Caco-2 (cell line): Measurements from ENCODE around the gene RUFY4. TPM values are rescaled to one million over a fixed set of nuclear protein-coding genes. Genes with fewer than 3 reads are reported as not detected.
A peak's percentile ranks its signal among the peaks of the same experiment; 100 is the strongest.

Experiments
- BruUV-seq: library from RNA; stranded (reverse); fragments of 400-500 nt; replicated peaks from 2 replicates; lab custom pipeline; 2021; lab: Mats Ljungman, UMichigan
- CTCF ChIA-PET: fragments of 300-600 bp; sonication (Branson Sonifier 250); formaldehyde crosslinking; loops from one replicate; lab custom pipeline; 2022; ENCODE audit warnings: antibody characterized with exemption; lab: Charles Lee
- POLR2A ChIA-PET: fragments of 300-600 bp; sonication (Branson Sonifier 250); formaldehyde crosslinking; loops from one replicate; lab custom pipeline; 2022; ENCODE audit warnings: antibody characterized with exemption; lab: Charles Lee
- DNase-seq, 2 experiments: peaks; one replicate each; pipeline versions ENCODE4 v3.0.0 to v3.0.0-alpha.2; 2020 to 2022
- H3K27me3 ChIP-seq: replicated peaks from 2 replicates; pipeline ENCODE4 v1.6.0; 2011; ENCODE audit warnings: low read length; ENCODE audit not compliant: control insufficient read depth, insufficient read depth
- H3K36me3 ChIP-seq: 2 replicates; pipeline ENCODE4 v1.5.1; 2011; ENCODE audit warnings: low read length; ENCODE audit not compliant: control insufficient read depth, insufficient read depth
- H3K4me1 ChIP-seq: fragments of 250-450 bp; sonication (Bioruptor Pico); 2 replicates; pipeline ENCODE4 v1.5.1; 2020; ENCODE audit warnings: mild to moderate bottlenecking
- H3K4me3 ChIP-seq: 2 replicates; pipeline ENCODE4 v1.5.1; 2011; ENCODE audit warnings: low read depth, mild to moderate bottlenecking, control low read depth, low read length
- H3K9me3 ChIP-seq: fragments of 250-450 bp; sonication (Bioruptor Pico); 2 replicates; pipeline ENCODE4 v1.5.1; 2020; ENCODE audit warnings: mild to moderate bottlenecking, moderate library complexity
- H3K27ac Mint-ChIP-seq: one replicate; pipeline ENCODE4 v1.8.0; 2022; ENCODE audit warnings: mixed read lengths; ENCODE audit not compliant: unreplicated experiment
- H3K27me3 Mint-ChIP-seq: one replicate; pipeline ENCODE4 v1.8.0; 2022; ENCODE audit warnings: mixed read lengths; ENCODE audit not compliant: insufficient read depth, unreplicated experiment
- H3K36me3 Mint-ChIP-seq: one replicate; pipeline ENCODE4 v1.8.0; 2022; ENCODE audit warnings: mild to moderate bottlenecking, mixed read lengths; ENCODE audit not compliant: insufficient read depth, unreplicated experiment
- H3K4me1 Mint-ChIP-seq: one replicate; pipeline ENCODE4 v1.8.0; 2022; ENCODE audit warnings: low read depth, mixed read lengths; ENCODE audit not compliant: unreplicated experiment
- H3K4me3 Mint-ChIP-seq: one replicate; pipeline ENCODE4 v1.8.0; 2022; ENCODE audit warnings: mild to moderate bottlenecking, moderate library complexity, mixed read lengths; ENCODE audit not compliant: unreplicated experiment
- H3K9me3 Mint-ChIP-seq: one replicate; pipeline ENCODE4 v1.8.0; 2022; ENCODE audit warnings: mixed read lengths; ENCODE audit not compliant: unreplicated experiment
- CTCF ChIP-seq, 2 experiments: fragments of 200-600 bp in 1 of 2; IDR thresholded peaks; 1 replicate in 1 of 2; 2 replicates in 1 of 2; pipeline versions ENCODE4 v1.5.1 to v1.8.0; 2011 to 2022; ENCODE audit warnings: antibody characterized with exemption in 1 of 2, control low read depth in 1 of 2, inconsistent platforms in 1 of 2, low read depth in 1 of 2, low read length in 1 of 2, mild to moderate bottlenecking in 1 of 2, moderate library complexity in 1 of 2; ENCODE audit not compliant: insufficient read depth in 1 of 2, severe bottlenecking in 1 of 2, unreplicated experiment in 1 of 2
- intact Hi-C: fragments of 100-400 bp; cut with micrococcal nuclease; formaldehyde crosslinking; loops from one replicate; pipeline ENCODE4 v1.10.0; 2022; ENCODE audit not compliant: unreplicated experiment
- total RNA-seq: library from RNA; stranded (reverse); gene quantifications from 2 replicates; pipeline ENCODE4 v1.2.3, GENCODE V29; 2022

The RUFY4 gene
- total RNA-seq, 1 experiment from 2014 or later = not detected

GRCh38 chr2:218073185-218073584, 4.1 kb downstream of the RUFY4 start:
- H3K4me3 Mint-ChIP-seq = no peak overlapping the region
- Histone ChIP-seq H3K4me1 (no peaks in the 10 kb centered on the region), H3K4me3 (no peak overlapping the region), H3K9me3 (no peaks in the 10 kb centered on the region), H3K36me3 (no peaks in the 10 kb centered on the region), H3K27me3 (no peaks in the 10 kb centered on the region)
- H3K36me3 Mint-ChIP-seq = no peaks in the 10 kb centered on the region
- H3K4me1 Mint-ChIP-seq = peaks cover 7% of the 10 kb centered on the region
- ChIA-PET CTCF (interaction anchor here (0.6 kb wide), 1 partner anchor 126 kb away, joined by 6 read pairs; no protein-coding TSS in a partner anchor), POLR2A (interaction anchor here (0.6 kb wide), 1 partner anchor 158 kb away, joined by 7 read pairs; no protein-coding TSS in a partner anchor)
- no peak for DNase-seq
- peaks cover 19% of the 10 kb centered on the region for H3K27me3 Mint-ChIP-seq
- no peak for TF ChIP-seq CTCF (IDR thresholded peaks at IDR 0.05; ENCODE audit: insufficient read depth in 1 of 2, low read depth in 1 of 2, low read length in 1 of 2, severe bottlenecking in 1 of 2, unreplicated experiment in 1 of 2)
- H3K27ac Mint-ChIP-seq = no peak overlapping the region
- intact Hi-C loops = no loop called here
- BruUV-seq = no TSS peak
- no peaks in the 10 kb centered on the region for H3K9me3 Mint-ChIP-seq

GRCh38 chr2:218074031-218074430, 5.0 kb downstream of the RUFY4 start:
- H3K4me1 Mint-ChIP-seq = peaks cover 7% of the 10 kb centered on the region
- H3K4me3 Mint-ChIP-seq = no peak overlapping the region
- intact Hi-C loops = no loop called here
- no TSS peak for BruUV-seq
- no peaks in the 10 kb centered on the region for H3K27me3 ChIP-seq
- no peaks in the 10 kb centered on the region for H3K36me3 ChIP-seq
- ChIA-PET CTCF (no interaction called here), POLR2A (no interaction called here)
- no peak overlapping the region for H3K27ac Mint-ChIP-seq
- peak in 1 of 2 experiments; percentile 42 for TF ChIP-seq CTCF (IDR thresholded peaks at IDR 0.05; ENCODE audit: insufficient read depth in 1 of 2, low read depth in 1 of 2, low read length in 1 of 2, severe bottlenecking in 1 of 2, unreplicated experiment in 1 of 2)
- DNase-seq = peak in 1 of 2 experiments; percentile 46
- peaks cover 17% of the 10 kb centered on the region for H3K27me3 Mint-ChIP-seq
- H3K9me3 ChIP-seq = no peaks in the 10 kb centered on the region
- H3K4me3 ChIP-seq = no peak overlapping the region
- no peaks in the 10 kb centered on the region for H3K9me3 Mint-ChIP-seq
- no peaks in the 10 kb centered on the region for H3K4me1 ChIP-seq
- no peaks in the 10 kb centered on the region for H3K36me3 Mint-ChIP-seq

- intact Hi-C loops = no loop called here
- Histone ChIP-seq H3K9me3 (no peaks in the 10 kb centered on the region), H3K27me3 (no peaks in the 10 kb centered on the region), H3K36me3 (no peaks in the 10 kb centered on the region), H3K4me1 (no peaks in the 10 kb centered on the region), H3K4me3 (no peak overlapping the region)
- CTCF ChIA-PET = no interaction called here
- Mint-ChIP-seq H3K4me3 (no peak overlapping the region), H3K27ac (no peak overlapping the region), H3K9me3 (no peaks in the 10 kb centered on the region), H3K36me3 (no peaks in the 10 kb centered on the region), H3K4me1 (peaks cover 6% of the 10 kb centered on the region), H3K27me3 (peaks cover 18% of the 10 kb centered on the region)
- BruUV-seq = no TSS peak
- no peak for DNase-seq
- POLR2A ChIA-PET = no interaction called here
- TF ChIP-seq CTCF (IDR thresholded peaks at IDR 0.05; ENCODE audit: insufficient read depth in 1 of 2, low read depth in 1 of 2, low read length in 1 of 2, severe bottlenecking in 1 of 2, unreplicated experiment in 1 of 2) = no peak
Measured at GRCh38 chr2:218075975-218076811, 7.1 kb downstream of the RUFY4 start.
